GM12864 (cell line): ENCODE measurements around the gene ABCA8.
"Not testable (repeated sequence)": the region's sequence is repeated elsewhere in the genome, so short reads cannot be mapped to it uniquely, and the experiment has no call there.

ENCODE experiments used
- DNase-seq: peaks from one replicate; pipeline ENCODE4 v3.0.0-alpha.2; 2011; ENCODE audit warnings: low read depth
- H3K4me3 ChIP-seq: 2 replicates; pipeline ENCODE4 v1.5.1; 2011; ENCODE audit warnings: mild to moderate bottlenecking, low read depth, low read length, control low read depth
- CTCF ChIP-seq: IDR thresholded peaks from 2 replicates; pipeline ENCODE4 v1.5.1; 2011; ENCODE audit warnings: low read depth, mild to moderate bottlenecking, moderate library complexity, low read length, control low read depth, inconsistent platforms; ENCODE audit errors: missing control alignments

Gene ABCA8

GRCh38 chr17:68950725-68951124 lies 4.5 kb downstream of the ABCA8 start:
- no peak for DNase-seq
- no peak overlapping the region for H3K4me3 ChIP-seq
- no peak for TF ChIP-seq CTCF

- not testable (repeated sequence) for H3K4me3 ChIP-seq, DNase-seq
These were observed 7.3 kb downstream of the ABCA8 start for GRCh38 chr17:68947868-68948267.

- H3K4me3 ChIP-seq, result no peak overlapping the region
- no peak for DNase-seq
- no peak for TF ChIP-seq CTCF
These were observed 10.7 kb downstream of the ABCA8 start for GRCh38 chr17:68944435-68945035.

- DNase-seq, H3K4me3 ChIP-seq: not testable (repeated sequence)
These were observed 11.4 kb downstream of the ABCA8 start for GRCh38 chr17:68943812-68944182.

- H3K4me3 ChIP-seq, result no peak overlapping the region
- no peak for DNase-seq
- TF ChIP-seq CTCF, result no peak
These were observed 11.9 kb downstream of the ABCA8 start for GRCh38 chr17:68943123-68943811.

GRCh38 chr17:68942389-68942788 lies 12.8 kb downstream of the ABCA8 start:
- no peak overlapping the region for H3K4me3 ChIP-seq
- DNase-seq, result no peak
- no peak for TF ChIP-seq CTCF

GRCh38 chr17:68941761-68942160 lies 13.4 kb downstream of the ABCA8 start:
- H3K4me3 ChIP-seq, result no peak overlapping the region
- no peak for DNase-seq
- no peak for TF ChIP-seq CTCF

- DNase-seq, result no peak
- no peak for TF ChIP-seq CTCF
- H3K4me3 ChIP-seq, result no peak overlapping the region
These were observed 16.0 kb downstream of the ABCA8 start for GRCh38 chr17:68939195-68939594.
